H1 (cell line): ENCODE measurements around the gene NDC1. TPM values are rescaled to one million over a fixed set of nuclear protein-coding genes. Genes with fewer than 3 reads are reported as not detected.

ENCODE experiments used
- CTCF ChIA-PET: fragments of 300-600 bp; sonication (Branson Sonifier 250); formaldehyde crosslinking; loops from one replicate; lab custom pipeline; 2021; ENCODE audit not compliant: partially characterized antibody; lab: Charles Lee
- POLR2A ChIA-PET: fragments of 300-600 bp; sonication (Branson Sonifier 250); formaldehyde crosslinking; loops from one replicate; lab custom pipeline; 2021; ENCODE audit warnings: inconsistent platforms; ENCODE audit not compliant: partially characterized antibody; lab: Charles Lee
- DNase-seq, 2 experiments: peaks; one replicate each; pipeline versions ENCODE4 v3.0.0 to v3.0.0-alpha.2; 2010 to 2022; ENCODE audit warnings: low spot score in 2 of 2, low read depth in 1 of 2, mixed read lengths in 1 of 2
- FAIRE-seq: peaks from 2 replicates; lab custom pipeline; 2011; peaks lifted over from hg19 to GRCh38; lab: Jason Lieb, UNC
- H2AFZ ChIP-seq: 2 replicates; pipeline ENCODE4 v1.8.1; 2012; ENCODE audit warnings: low read length, inconsistent platforms
- H2AK5ac ChIP-seq: 2 replicates; pipeline ENCODE4 v1.6.1; 2013; ENCODE audit warnings: low read depth, low read length
- H2BK120ac ChIP-seq: replicated peaks from 2 replicates; pipeline ENCODE3; 2013; ENCODE audit warnings: low read depth, low read length, inconsistent platforms
- H2BK12ac ChIP-seq: 2 replicates; pipeline ENCODE4 v1.6.1; 2013; ENCODE audit warnings: low read depth, low read length
- H2BK15ac ChIP-seq: 2 replicates; pipeline ENCODE4 v1.6.1; 2013; ENCODE audit warnings: low read length
- H2BK20ac ChIP-seq: 2 replicates; pipeline ENCODE4 v1.6.1; 2013; ENCODE audit warnings: low read length
- H2BK5ac ChIP-seq: 2 replicates; pipeline ENCODE4 v1.6.1; 2013; ENCODE audit warnings: low read depth, low read length
- H3K14ac ChIP-seq: 2 replicates; pipeline ENCODE4 v1.6.1; 2013; ENCODE audit warnings: inconsistent platforms; ENCODE audit not compliant: insufficient read length
- H3K18ac ChIP-seq: 2 replicates; pipeline ENCODE4 v1.6.1; 2013; ENCODE audit warnings: low read length; ENCODE audit errors: extremely low read depth
- H3K23ac ChIP-seq: 2 replicates; pipeline ENCODE4 v1.6.1; 2013; ENCODE audit warnings: inconsistent platforms; ENCODE audit not compliant: insufficient read length
- H3K23me2 ChIP-seq: 2 replicates; pipeline ENCODE4 v1.6.1; 2013; ENCODE audit warnings: low read depth, low read length
- H3K27ac ChIP-seq: 2 replicates; pipeline ENCODE4 v1.6.1; 2011; ENCODE audit warnings: low read depth, low read length, inconsistent platforms
- H3K27me3 ChIP-seq, 4 experiments: replicated peaks in 1 of 4; 1 replicate in 1 of 4; 2 replicates in 3 of 4; pipeline versions ENCODE4 v1.6.1 to v1.8.1; 2011 to 2013; ENCODE audit warnings: low read length in 3 of 4, mild to moderate bottlenecking in 3 of 4, inconsistent platforms in 2 of 4, mixed read lengths in 2 of 4, moderate library complexity in 1 of 4; ENCODE audit not compliant: control insufficient read depth in 3 of 4, insufficient read depth in 3 of 4; ENCODE audit errors: extremely low read depth in 1 of 4
- H3K36me3 ChIP-seq, 4 experiments: 2 replicates each; pipeline versions ENCODE4 v1.6.1 to v1.8.1; 2011 to 2013; ENCODE audit warnings: mild to moderate bottlenecking in 4 of 4, low read length in 3 of 4, moderate library complexity in 2 of 4, control low read depth in 1 of 4, inconsistent platforms in 1 of 4; ENCODE audit not compliant: insufficient read depth in 4 of 4, control insufficient read depth in 2 of 4
- H3K4ac ChIP-seq: replicated peaks from 2 replicates; pipeline ENCODE3; 2013; ENCODE audit warnings: low read length, low read depth, mixed read lengths, inconsistent platforms; ENCODE audit not compliant: insufficient read length
- H3K4me1 ChIP-seq, 4 experiments: replicated peaks in 1 of 4; 1 replicate in 1 of 4; 2 replicates in 3 of 4; pipeline versions ENCODE4 v1.6.1 to v1.8.1; 2011 to 2013; ENCODE audit warnings: low read length in 3 of 4, inconsistent platforms in 2 of 4, mixed read lengths in 1 of 4; ENCODE audit not compliant: insufficient read depth in 4 of 4, control insufficient read depth in 3 of 4
- H3K4me2 ChIP-seq, 2 experiments: 2 replicates each; pipeline versions ENCODE4 v1.6.1 to v1.8.1; 2011 to 2013; ENCODE audit warnings: low read depth in 2 of 2, low read length in 2 of 2, control low read depth in 1 of 2, inconsistent platforms in 1 of 2, mild to moderate bottlenecking in 1 of 2; ENCODE audit not compliant: insufficient read depth in 1 of 2
- H3K4me3 ChIP-seq, 4 experiments: fragments of 200-600, 300-600 bp in 1 of 4; sonication (generic), shearing (Covaris generic), sonication (Bioruptor Twin) in 1 of 4; 2 replicates each; pipeline versions ENCODE4 v1.5.1 to v1.8.1; 2011 to 2016; ENCODE audit warnings: low read length in 4 of 4, low read depth in 3 of 4, control low read depth in 2 of 4, inconsistent platforms in 2 of 4, mild to moderate bottlenecking in 2 of 4, mixed read lengths in 1 of 4, moderate library complexity in 1 of 4; ENCODE audit not compliant: insufficient read depth in 2 of 4; ENCODE audit errors: extremely low read depth in 1 of 4
- H3K56ac ChIP-seq: replicated peaks from 2 replicates; pipeline ENCODE3; 2013; ENCODE audit warnings: low read depth, mild to moderate bottlenecking, mixed read lengths, low read length, inconsistent platforms; ENCODE audit not compliant: insufficient read length
- H3K79me1 ChIP-seq: 2 replicates; pipeline ENCODE4 v1.6.1; 2013; ENCODE audit warnings: low read depth, low read length, control low read depth
- H3K79me2 ChIP-seq, 2 experiments: 2 replicates each; pipeline versions ENCODE4 v1.6.1 to v1.8.1; 2012 to 2013; ENCODE audit warnings: low read length in 2 of 2, mild to moderate bottlenecking in 2 of 2, inconsistent platforms in 1 of 2; ENCODE audit not compliant: insufficient read depth in 2 of 2, control insufficient read depth in 1 of 2
- H3K9ac ChIP-seq, 4 experiments: replicated peaks in 1 of 4; 1 replicate in 1 of 4; 2 replicates in 3 of 4; pipeline versions ENCODE4 v1.6.1 to v1.8.1; 2011 to 2013; ENCODE audit warnings: low read depth in 3 of 4, low read length in 3 of 4, control low read depth in 2 of 4, mild to moderate bottlenecking in 2 of 4, moderate library complexity in 2 of 4, inconsistent platforms in 1 of 4; ENCODE audit errors: extremely low read depth in 1 of 4
- H3K9me3 ChIP-seq, 2 experiments: 2 replicates each; pipeline versions ENCODE4 v1.6.1 to v1.8.1; 2012 to 2013; ENCODE audit warnings: mild to moderate bottlenecking in 2 of 2, moderate library complexity in 2 of 2, control low read depth in 1 of 2, inconsistent platforms in 1 of 2, low read depth in 1 of 2, low read length in 1 of 2, mixed read lengths in 1 of 2; ENCODE audit not compliant: insufficient read depth in 2 of 2
- H4K20me1 ChIP-seq, 2 experiments: replicated peaks in 1 of 2; 2 replicates each; pipeline versions ENCODE3 to v1.8.1; 2011 to 2013; ENCODE audit warnings: inconsistent platforms in 2 of 2, low read length in 2 of 2, mild to moderate bottlenecking in 1 of 2; ENCODE audit not compliant: insufficient read depth in 2 of 2, control insufficient read depth in 1 of 2
- H4K5ac ChIP-seq: 2 replicates; pipeline ENCODE4 v1.6.1; 2013; ENCODE audit warnings: low read length, low read depth, mixed read lengths, inconsistent platforms; ENCODE audit not compliant: insufficient read length
- H4K8ac ChIP-seq: 2 replicates; pipeline ENCODE4 v1.8.0; 2013; ENCODE audit warnings: mild to moderate bottlenecking, moderate library complexity, low read length, inconsistent platforms; ENCODE audit not compliant: insufficient read depth; ENCODE audit errors: extremely low read depth
- H4K91ac ChIP-seq: replicated peaks from 2 replicates; pipeline ENCODE3; 2013; ENCODE audit warnings: low read length, mixed read lengths, inconsistent platforms; ENCODE audit not compliant: insufficient read length
- CTCF ChIP-seq, 3 experiments: IDR thresholded peaks; 1 replicate in 2 of 3; 2 replicates in 1 of 3; pipeline versions ENCODE4 v1.5.1 to v1.6.1; 2011; ENCODE audit warnings: low read length in 3 of 3, mild to moderate bottlenecking in 3 of 3, inconsistent platforms in 2 of 3, low read depth in 1 of 3, moderate library complexity in 1 of 3; ENCODE audit not compliant: insufficient read depth in 1 of 3; ENCODE audit errors: control extremely low read depth in 1 of 3
- EP300 ChIP-seq, 2 experiments: IDR thresholded peaks; 1 replicate in 1 of 2; 2 replicates in 1 of 2; pipeline ENCODE4 v1.6.1; 2011 to 2012; ENCODE audit warnings: low read depth in 2 of 2, low read length in 2 of 2, mild to moderate bottlenecking in 2 of 2, borderline replicate concordance in 1 of 2, inconsistent platforms in 1 of 2, moderate library complexity in 1 of 2
- EZH2 ChIP-seq: fragments of 200-600 bp; sonication (generic); IDR thresholded peaks from 2 replicates; pipeline ENCODE4 v1.7.1; 2012; ENCODE audit warnings: low read depth, mild to moderate bottlenecking, moderate library complexity, low read length, inconsistent platforms; ENCODE audit not compliant: severe bottlenecking
- GTF2F1 ChIP-seq: IDR thresholded peaks from 2 replicates; pipeline ENCODE4 v1.6.1; 2012; ENCODE audit warnings: low read depth, low read length, improper control_type of control experiment, borderline replicate concordance
- KDM1A ChIP-seq: fragments of 200-600, 300-600 bp; sonication (generic); IDR thresholded peaks from 2 replicates; pipeline ENCODE4 v1.7.1; 2016; ENCODE audit warnings: mild to moderate bottlenecking, low read length, borderline replicate concordance
- POU5F1 ChIP-seq: IDR thresholded peaks from 2 replicates; pipeline ENCODE4 v1.6.1; 2011; ENCODE audit warnings: low read depth, mild to moderate bottlenecking, low read length, moderate library complexity
- RNF2 ChIP-seq: fragments of 200-900, 300-1000 bp; sonication (generic); IDR thresholded peaks from 2 replicates; pipeline ENCODE4 v1.7.1; 2016; ENCODE audit warnings: borderline replicate concordance, low read depth, mild to moderate bottlenecking, antibody characterized with exemption, low read length; ENCODE audit not compliant: poor library complexity, severe bottlenecking; ENCODE audit errors: missing control alignments
- SIX5 ChIP-seq: IDR thresholded peaks from 2 replicates; pipeline ENCODE4 v1.6.1; 2011; ENCODE audit warnings: mild to moderate bottlenecking, low read depth, low read length
- SP1 ChIP-seq: IDR thresholded peaks from 2 replicates; pipeline ENCODE4 v1.6.1; 2011; ENCODE audit warnings: low read depth, low read length
- SP2 ChIP-seq: IDR thresholded peaks from 2 replicates; pipeline ENCODE4 v1.6.1; 2012; ENCODE audit warnings: mild to moderate bottlenecking, low read length, inconsistent platforms
- YY1 ChIP-seq: IDR thresholded peaks from 2 replicates; pipeline ENCODE4 v1.6.1; 2011; ENCODE audit warnings: low read depth, mild to moderate bottlenecking, low read length
- whole genome bisulfite sequencing, 2 experiments: shearing (Covaris generic) in 1 of 2; methylation state at CpG; one replicate each; pipeline versions ENCODE4 v1.1.6 to v1.1.7; 2013 to 2015; ENCODE audit warnings: low lambda C conversion rate in 2 of 2, mixed read lengths in 2 of 2, inconsistent platforms in 1 of 2, low coverage in 1 of 2, missing lambda C conversion rate in 1 of 2; ENCODE audit not compliant: insufficient replicate concordance in 2 of 2, insufficient coverage in 1 of 2, insufficient read length in 1 of 2; ENCODE audit errors: extremely low coverage in 1 of 2, missing lambda C conversion rate in 1 of 2; 5-methylcytosine and 5-hydroxymethylcytosine counted together
- polyA plus RNA-seq, 7 experiments: library from polyadenylated mRNA; depleted of rRNA in 3 of 7; stranded (reverse) in 5 of 7; unstranded in 2 of 7; fragments of >200 nt in 5 of 7; fragments of 200-250 nt in 2 of 7; gene quantifications; 1 replicate in 5 of 7; 2 replicates in 1 of 7; 4 replicates in 1 of 7; pipeline versions ENCODE4 v1.2.1 to v1.2.3, GENCODE V29; 2011 to 2013; ENCODE audit warnings: missing spikeins in 2 of 7, mixed read lengths in 2 of 7
- total RNA-seq: library from RNA; stranded (reverse); fragmentation: NEBNext Ultra II Directional; extraction: Animal tissue kit (Norgen Biotek cat#: 25700); gene quantifications from 2 replicates; pipeline ENCODE4 v1.2.1, GENCODE V29; 2021

NDC1 gene
- total and polyA plus RNA-seq, 2 of the 8 experiments (the other 6 are each of a cell fraction or from before 2014, with no cell fraction given): 62.9 to 66.1 TPM

- Histone ChIP-seq H2AK5ac (no peak overlapping the region), H3K9me3 (no peaks in the 10 kb centered on the region; a peak in 1 of 4 replicates), H2BK5ac (no peak overlapping the region), H3K36me3 (peaks cover 0 to 10% (median 1%) of the 10 kb centered on the region in 4 experiments; a peak in 3 of 8 replicates), H4K20me1 (peaks cover 0 to 2% of the 10 kb centered on the region in 2 experiments), H3K4me2 (no peak overlapping the region), H3K4me1 (no peaks in the 10 kb centered on the region), H3K14ac (no peak overlapping the region), H3K9ac (no peak overlapping the region), H3K4ac (no peak overlapping the region), H2BK15ac (no peak overlapping the region), H3K27me3 (no peaks in the 10 kb centered on the region), H3K23me2 (peaks cover 7% of the 10 kb centered on the region; the same call in 1 of the 2 replicates), H4K5ac (no peak overlapping the region), H3K79me2 (peaks cover 21 to 58% of the 10 kb centered on the region in 2 experiments), H3K79me1 (no peaks in the 10 kb centered on the region), H2AFZ (no peak overlapping the region), H2BK20ac (no peak overlapping the region), H2BK120ac (no peak overlapping the region), H4K8ac (no peak overlapping the region), H3K23ac (no peak overlapping the region), H3K27ac (no peak overlapping the region), H2BK12ac (no peak overlapping the region), H3K18ac (no peak overlapping the region), H3K4me3 (no peak overlapping the region), H3K56ac (no peak overlapping the region), H4K91ac (no peak overlapping the region)
- POLR2A ChIA-PET: no interaction called here
- 98% methylated on average over 2 of the region's 2 CpGs; no CpG with 5 or more reads in 1 of the 2 experiments for WGBS, 2 experiments
- CTCF ChIA-PET: interaction anchor here (0.7 to 1.7 kb wide), 3 partner anchors 10 to 176 kb away, joined by 3 to 8 read pairs (median 3); no protein-coding TSS in a partner anchor
- no peak for DNase-seq
- no peak for FAIRE-seq
- no peak for TF ChIP-seq SP1
- no peak for TF ChIP-seq EP300 (IDR thresholded peaks at IDR 0.05; ENCODE audit: borderline replicate concordance in 1 of 2, low read depth in 2 of 2, low read length in 2 of 2)
- TF ChIP-seq YY1: no peak
- no peak for TF ChIP-seq CTCF (IDR thresholded peaks at IDR 0.05; ENCODE audit: control extremely low read depth in 1 of 3, insufficient read depth in 1 of 3, low read depth in 1 of 3, low read length in 3 of 3)
- TF ChIP-seq GTF2F1: no peak
- TF ChIP-seq EZH2: no peak
- no peak for TF ChIP-seq SIX5
- TF ChIP-seq SP2: no peak
- no peak for TF ChIP-seq POU5F1
- no peak for TF ChIP-seq KDM1A
- TF ChIP-seq RNF2: no peak
Observed at GRCh38 chr1:53835491-53835890, 2.6 kb downstream of the NDC1 start.
